Pulmonary artery endothelial cell (primary cell): ENCODE data around the gene TRAK1. TPM values are rescaled to one million over a fixed set of nuclear protein-coding genes. Genes with fewer than 3 reads are reported as not detected.

ENCODE experiments used
- DNase-seq: peaks from one replicate; pipeline ENCODE4 v3.0.0-alpha.2; 2011; ENCODE audit warnings: low read depth, low spot score
- total RNA-seq: library from RNA; depleted of rRNA; stranded (reverse); fragments of >200 nt; gene quantifications from 2 replicates; pipeline ENCODE4 v1.2.3, GENCODE V29; 2014

The TRAK1 gene
- total RNA-seq, 1 donor from 2014 or later, result 41.5 TPM

DNA sequence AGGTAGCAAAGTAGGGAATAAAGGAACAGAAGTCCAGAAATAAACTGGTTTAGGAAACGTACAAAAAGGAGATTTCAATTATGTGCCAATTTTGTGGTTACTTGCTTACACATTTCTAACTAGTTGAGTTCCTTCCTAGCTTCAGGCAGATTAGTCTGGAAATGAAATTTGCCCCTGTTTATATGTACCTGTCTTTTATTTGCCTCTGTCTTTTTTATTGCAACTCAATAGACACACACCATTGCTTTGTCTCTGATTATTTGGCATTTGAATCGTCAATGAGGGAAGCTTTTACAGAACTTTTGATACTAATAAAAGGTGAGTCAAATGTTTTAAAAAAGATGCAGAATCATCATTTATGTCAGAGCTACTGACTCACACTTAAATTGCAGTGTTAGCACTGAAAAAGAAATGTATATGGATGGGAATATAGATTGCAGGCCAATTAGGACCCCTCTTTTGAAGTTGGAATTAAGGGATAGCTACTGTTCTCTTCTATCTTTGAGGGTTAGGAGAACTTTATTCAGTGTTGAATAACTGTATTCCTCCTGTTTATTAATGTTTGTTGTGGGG lies 60.5 kb downstream of the TRAK1 start:
- no peak for DNase-seq

DNA sequence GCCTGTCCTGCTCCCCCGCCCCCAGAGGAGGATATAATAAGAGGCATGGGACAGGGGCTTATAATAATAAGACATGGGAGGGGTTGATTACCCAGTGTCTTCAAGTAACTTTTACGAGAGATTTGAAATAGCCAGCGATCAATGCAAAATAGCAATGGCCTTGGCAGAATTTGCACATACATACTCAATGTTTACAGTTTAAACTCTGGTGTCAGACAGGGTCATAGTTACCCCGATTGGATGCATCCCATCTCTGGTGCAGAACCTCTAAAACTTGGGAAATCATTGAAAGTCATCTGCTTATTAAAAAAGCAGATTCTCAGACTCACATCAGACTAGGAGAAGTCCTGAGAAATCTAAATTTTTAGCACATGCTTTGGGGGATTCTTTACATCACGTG lies 61.0 kb downstream of the TRAK1 start:
- DNase-seq, result no peak

- no peak for DNase-seq
Measured at GRCh38 chr3:42153039-42153438, 61.9 kb downstream of the TRAK1 start.

GRCh38 chr3:42157540-42158538 lies 66.7 kb downstream of the TRAK1 start:
- no peak for DNase-seq

GRCh38 chr3:42159147-42159546 lies 68.0 kb downstream of the TRAK1 start:
- no peak for DNase-seq

GRCh38 chr3:42159706-42160472 lies 68.7 kb downstream of the TRAK1 start:
- no peak for DNase-seq

- no peak for DNase-seq
Measured at GRCh38 chr3:42161050-42161935, 70.1 kb downstream of the TRAK1 start.

- DNase-seq, result no peak
Measured at GRCh38 chr3:42162462-42162861, 71.3 kb downstream of the TRAK1 start.

GRCh38 chr3:42163622-42164244 lies 72.6 kb downstream of the TRAK1 start:
- DNase-seq, result no peak

DNA sequence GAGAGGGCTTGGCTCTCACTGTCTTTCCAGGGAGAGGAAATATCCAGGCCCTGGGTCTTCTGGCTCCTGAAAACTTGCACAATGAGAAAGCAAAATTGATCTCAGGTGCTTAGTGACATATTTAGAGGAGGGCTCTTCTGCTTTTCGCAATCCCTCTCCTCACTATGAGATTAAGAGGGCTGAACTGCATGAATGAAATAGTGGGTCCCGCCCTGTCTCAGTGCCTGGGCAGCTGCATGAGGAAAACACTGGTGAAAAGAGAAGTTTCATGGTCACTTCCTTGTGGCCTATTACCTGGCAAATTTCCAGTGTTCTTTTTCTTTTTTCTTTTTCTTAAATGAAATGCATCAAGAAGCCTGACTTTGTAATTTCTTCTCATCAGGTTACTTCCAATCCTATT lies 73.5 kb downstream of the TRAK1 start:
- DNase-seq, result no peak

DNA sequence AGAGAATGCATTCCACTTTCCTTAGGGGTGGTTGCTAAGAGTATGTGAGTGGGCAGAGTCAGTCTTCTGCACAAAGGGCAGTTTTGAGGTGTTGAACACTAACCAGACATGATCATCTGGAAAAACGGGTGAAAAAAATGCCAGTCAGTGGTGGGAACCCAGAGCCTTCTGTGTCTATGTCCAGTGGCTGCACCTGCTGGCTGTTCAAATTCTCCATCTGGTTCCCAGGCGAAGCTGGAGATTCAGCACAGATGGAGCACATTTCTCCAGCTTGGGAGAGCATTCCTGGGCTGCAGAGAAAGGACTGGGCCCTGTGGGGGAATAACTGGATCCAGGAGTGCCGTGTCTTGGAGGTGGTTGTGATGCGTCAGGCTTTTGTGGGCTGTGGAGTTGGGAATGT lies 74.1 kb downstream of the TRAK1 start:
- no peak for DNase-seq

DNA sequence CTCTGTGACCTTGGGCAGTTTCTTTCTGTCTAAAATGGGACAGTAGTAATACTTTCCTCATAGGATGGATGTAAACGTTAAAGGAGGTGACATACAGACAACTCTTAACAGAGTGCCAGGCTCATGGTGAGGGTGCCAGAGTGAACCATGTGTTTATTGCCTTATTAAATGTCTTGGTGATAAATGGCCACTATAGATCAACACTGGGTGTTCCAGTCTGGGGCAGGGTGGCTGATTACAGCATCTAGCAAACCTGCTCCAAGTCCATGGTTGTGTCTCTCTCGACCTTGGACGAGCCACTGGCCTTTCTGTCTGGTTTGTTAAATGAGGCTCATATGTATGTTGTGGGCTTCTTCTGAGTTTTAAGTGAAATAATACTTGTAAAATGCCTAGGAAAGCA lies 75.1 kb downstream of the TRAK1 start:
- no peak for DNase-seq

- DNase-seq, result no peak
Measured at GRCh38 chr3:42166662-42167300, 75.6 kb downstream of the TRAK1 start.

DNA sequence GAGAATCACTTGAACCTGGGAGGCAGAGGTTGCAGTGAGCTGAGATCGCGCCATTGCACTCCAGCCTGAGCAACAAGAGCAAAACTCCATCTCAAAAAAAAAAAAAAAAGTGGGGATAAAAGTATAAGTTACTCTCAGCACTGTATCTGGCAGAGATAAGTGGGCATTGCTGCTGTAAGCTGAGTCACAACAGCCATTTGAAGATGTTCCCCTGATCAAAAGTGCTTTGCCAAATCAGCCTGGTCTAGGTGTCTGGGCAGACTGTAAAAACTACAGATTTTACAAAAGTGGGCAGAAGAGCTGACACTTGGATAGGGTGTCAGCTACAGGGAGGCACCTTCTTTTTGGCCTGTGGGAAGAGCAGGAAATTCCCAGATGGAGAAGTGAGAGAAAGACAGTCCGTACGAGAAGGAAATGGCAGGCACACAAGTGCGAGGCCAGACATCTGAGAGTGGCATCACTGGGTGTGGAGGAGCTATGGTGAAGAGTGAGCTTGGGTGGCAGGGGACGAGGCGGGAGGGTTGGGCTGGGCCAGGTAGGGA lies 78.5 kb downstream of the TRAK1 start:
- DNase-seq, result no peak

DNA sequence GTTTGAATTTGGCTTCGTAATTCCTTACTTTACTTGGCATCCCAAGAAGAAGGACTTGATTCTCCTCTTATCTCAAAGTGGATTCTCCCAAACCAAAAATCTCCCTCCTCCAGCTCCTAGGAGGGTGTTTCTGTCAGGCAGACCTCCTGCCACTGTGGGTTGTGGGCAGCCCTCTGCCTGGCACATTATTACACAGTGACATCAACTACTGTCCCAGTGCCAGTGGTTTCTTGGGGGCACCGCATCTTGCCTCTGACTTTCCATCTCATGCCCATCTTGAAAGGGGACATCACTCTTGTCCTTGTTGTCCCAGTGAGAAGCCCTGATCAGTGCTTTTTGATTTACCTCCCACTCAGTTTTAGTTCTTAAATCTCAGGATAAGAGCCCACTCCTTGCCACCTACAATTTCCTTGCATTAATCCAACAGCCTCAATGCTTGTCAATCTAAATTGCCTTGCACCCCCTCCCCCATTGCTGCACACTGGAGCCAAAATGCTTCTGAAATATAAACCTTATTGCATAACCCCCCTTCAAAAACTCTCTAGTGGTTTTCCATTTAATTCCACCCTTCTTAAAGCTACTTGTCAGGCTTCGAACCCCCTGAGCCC lies 81.0 kb downstream of the TRAK1 start:
- DNase-seq, result no peak

GRCh38 chr3:42173307-42173706 lies 82.2 kb downstream of the TRAK1 start:
- DNase-seq, result no peak

- DNase-seq, result no peak
Measured at GRCh38 chr3:42174679-42175385, 83.7 kb downstream of the TRAK1 start.

GRCh38 chr3:42175386-42176240 lies 84.5 kb downstream of the TRAK1 start:
- DNase-seq, result no peak
